GM23338 (cell line): ENCODE data around the gene RNF220. TPM values are rescaled to one million over a fixed set of nuclear protein-coding genes. Genes with fewer than 3 reads are reported as not detected.

Source experiments
- ATAC-seq: fragments of 200-7000 bp; cut with Tn5 transposase; 3 replicates; pipeline ENCODE4 v1.9.1; 2020
- DNase-seq: peaks from one replicate; pipeline ENCODE4 v3.0.0-alpha.2; 2015; ENCODE audit warnings: low spot score
- H2AFZ ChIP-seq: fragments of 200-600 bp; sonication (generic); 2 replicates; pipeline ENCODE4 v1.8.0; 2016; ENCODE audit warnings: antibody characterized with exemption, mild to moderate bottlenecking, moderate library complexity
- H3F3A ChIP-seq: fragments of 200-600 bp; sonication (generic); replicated peaks from 2 replicates; pipeline ENCODE4 v1.8.0; 2017; ENCODE audit warnings: antibody characterized with exemption, mixed run types, low read depth
- H3K27ac ChIP-seq: fragments of 200-600 bp; sonication (generic); 2 replicates; pipeline ENCODE4 v1.6.1; 2016; ENCODE audit warnings: low read depth
- H3K27me3 ChIP-seq: fragments of 200-600 bp; sonication (generic); 2 replicates; pipeline ENCODE4 v1.8.0; 2016; ENCODE audit warnings: mild to moderate bottlenecking, mixed run types, moderate library complexity; ENCODE audit not compliant: insufficient read depth
- H3K36me3 ChIP-seq: fragments of 200-600 bp; sonication (generic); 2 replicates; pipeline ENCODE4 v1.8.0; 2016; ENCODE audit warnings: mild to moderate bottlenecking; ENCODE audit not compliant: insufficient read depth
- H3K4me1 ChIP-seq: fragments of 200-600 bp; sonication (generic); 2 replicates; pipeline ENCODE4 v1.8.0; 2016; ENCODE audit warnings: mild to moderate bottlenecking, moderate library complexity; ENCODE audit not compliant: insufficient read depth
- H3K4me2 ChIP-seq: fragments of 200-600 bp; sonication (generic); 2 replicates; pipeline ENCODE4 v1.7.1; 2017; ENCODE audit warnings: mixed run types
- H3K4me3 ChIP-seq: fragments of 200-600 bp; sonication (generic); 2 replicates; pipeline ENCODE4 v1.6.1; 2016; ENCODE audit warnings: mixed run types
- H3K79me2 ChIP-seq: fragments of 200-600 bp; sonication (generic); replicated peaks from 2 replicates; pipeline ENCODE4 v1.8.0; 2017; ENCODE audit warnings: mild to moderate bottlenecking; ENCODE audit not compliant: insufficient read depth
- H3K9me2 ChIP-seq: fragments of 200-600 bp; sonication (generic); 2 replicates; pipeline ENCODE4 v1.8.0; 2017; ENCODE audit not compliant: insufficient read depth
- H4K20me1 ChIP-seq: fragments of 200-600 bp; sonication (generic); replicated peaks from 2 replicates; pipeline ENCODE4 v1.8.0; 2017; ENCODE audit warnings: mild to moderate bottlenecking; ENCODE audit not compliant: insufficient read depth
- H3K27ac Mint-ChIP-seq: 2 replicates; pipeline ENCODE4 v1.8.0; 2020; ENCODE audit warnings: inconsistent platforms, mild to moderate bottlenecking, moderate library complexity, mixed read lengths
- H3K27me3 Mint-ChIP-seq: 3 replicates; pipeline ENCODE4 v1.8.0; 2022; ENCODE audit warnings: low read depth, mild to moderate bottlenecking, moderate library complexity, mixed read lengths, inconsistent platforms; ENCODE audit not compliant: insufficient read depth, poor library complexity
- H3K36me3 Mint-ChIP-seq: 3 replicates; pipeline ENCODE4 v1.8.0; 2021; ENCODE audit warnings: low read depth, mild to moderate bottlenecking, inconsistent platforms, moderate library complexity, mixed read lengths
- H3K4me1 Mint-ChIP-seq: 3 replicates; pipeline ENCODE4 v1.8.0; 2020; ENCODE audit warnings: mild to moderate bottlenecking, inconsistent platforms, mixed read lengths
- H3K4me3 Mint-ChIP-seq: 3 replicates; pipeline ENCODE4 v1.8.0; 2021; ENCODE audit warnings: moderate library complexity, mild to moderate bottlenecking, inconsistent platforms, mixed read lengths
- H3K9me3 Mint-ChIP-seq: 3 replicates; pipeline ENCODE4 v1.8.0; 2020; ENCODE audit warnings: moderate library complexity, mild to moderate bottlenecking, inconsistent platforms, mixed read lengths
- CREB1 ChIP-seq: fragments of 250-450 bp; sonication (Bioruptor Pico); IDR thresholded peaks from 2 replicates; pipeline ENCODE4 v1.5.0; 2020; ENCODE audit warnings: low read depth, mild to moderate bottlenecking, moderate library complexity
- ETS1 ChIP-seq: IDR thresholded peaks from 2 replicates; pipeline ENCODE4 v1.6.1; 2016; ENCODE audit warnings: antibody characterized with exemption
- EZH2 ChIP-seq: fragments of 200-600 bp; sonication (generic); IDR thresholded peaks from one replicate; pipeline ENCODE4 v1.8.0; 2017; ENCODE audit warnings: antibody characterized with exemption, mild to moderate bottlenecking, low read depth; ENCODE audit not compliant: unreplicated experiment
- EZH2phosphoT487 ChIP-seq: fragments of 200-600 bp; sonication (generic); IDR thresholded peaks from one replicate; pipeline ENCODE4 v1.8.1; 2018; ENCODE audit warnings: antibody characterized with exemption; ENCODE audit not compliant: unreplicated experiment
- JUNB ChIP-seq: IDR thresholded peaks from one replicate; pipeline ENCODE4 v1.6.1; 2016; ENCODE audit warnings: antibody characterized with exemption; ENCODE audit not compliant: unreplicated experiment
- NANOG ChIP-seq: IDR thresholded peaks from 2 replicates; pipeline ENCODE4 v1.6.1; 2016; ENCODE audit warnings: antibody characterized with exemption, borderline replicate concordance
- POLR2AphosphoS5 ChIP-seq: IDR thresholded peaks from 2 replicates; pipeline ENCODE4 v1.6.1; 2016; ENCODE audit warnings: antibody characterized with exemption, low read depth
- STAT1 ChIP-seq: IDR thresholded peaks from one replicate; pipeline ENCODE4 v1.6.1; 2016; ENCODE audit warnings: antibody characterized with exemption; ENCODE audit not compliant: unreplicated experiment
- ZNF114 ChIP-seq: fragments of 250-450 bp; sonication (Bioruptor Pico); IDR thresholded peaks from 2 replicates; pipeline ENCODE4 v1.5.0; 2020; ENCODE audit warnings: mild to moderate bottlenecking, moderate library complexity
- ZNF331 ChIP-seq: fragments of 250-450 bp; sonication (Bioruptor Pico); IDR thresholded peaks from 2 replicates; pipeline ENCODE4 v1.5.0; 2020; ENCODE audit warnings: low read depth, mild to moderate bottlenecking, moderate library complexity
- polyA plus RNA-seq: library from polyadenylated mRNA; unstranded; fragments of >200 nt; fragmentation: Nextera tagmentation; extraction: Ambion mirVana; gene quantifications from 2 replicates; pipeline ENCODE4 v1.2.1, GENCODE V29; 2016
- total RNA-seq: library from RNA; depleted of rRNA; stranded (reverse); fragments of >200 nt; shearing (Covaris generic); gene quantifications from 2 replicates; pipeline ENCODE4 v1.2.3, GENCODE V29; 2014
- TF ChIP-seq, protein P1 (sequence below): fragments of 250-450 bp; sonication (Bioruptor Pico); IDR thresholded peaks from 2 replicates; pipeline ENCODE4 v1.5.0; 2020; ENCODE audit warnings: mild to moderate bottlenecking, moderate library complexity
- TF ChIP-seq, protein P2 (sequence below), 2 experiments: fragments of 200-600 bp in 1 of 2; sonication (generic) in 1 of 2; conservative IDR thresholded peaks; 2 replicates each; pipeline versions ENCODE4 v1.5.1 to v1.6.1; 2016 to 2017; ENCODE audit warnings: antibody characterized with exemption in 2 of 2, low read depth in 2 of 2, mild to moderate bottlenecking in 2 of 2, moderate library complexity in 1 of 2
- TF ChIP-seq, protein P3 (sequence below): IDR thresholded peaks from one replicate; pipeline ENCODE4 v1.6.1; 2018; ENCODE audit warnings: antibody characterized with exemption; ENCODE audit not compliant: unreplicated experiment

Gene RNF220
- total and polyA plus RNA-seq, 2 experiments from 2014 or later, result 72.8 to 168 TPM

- TF ChIP-seq, protein P1, sequence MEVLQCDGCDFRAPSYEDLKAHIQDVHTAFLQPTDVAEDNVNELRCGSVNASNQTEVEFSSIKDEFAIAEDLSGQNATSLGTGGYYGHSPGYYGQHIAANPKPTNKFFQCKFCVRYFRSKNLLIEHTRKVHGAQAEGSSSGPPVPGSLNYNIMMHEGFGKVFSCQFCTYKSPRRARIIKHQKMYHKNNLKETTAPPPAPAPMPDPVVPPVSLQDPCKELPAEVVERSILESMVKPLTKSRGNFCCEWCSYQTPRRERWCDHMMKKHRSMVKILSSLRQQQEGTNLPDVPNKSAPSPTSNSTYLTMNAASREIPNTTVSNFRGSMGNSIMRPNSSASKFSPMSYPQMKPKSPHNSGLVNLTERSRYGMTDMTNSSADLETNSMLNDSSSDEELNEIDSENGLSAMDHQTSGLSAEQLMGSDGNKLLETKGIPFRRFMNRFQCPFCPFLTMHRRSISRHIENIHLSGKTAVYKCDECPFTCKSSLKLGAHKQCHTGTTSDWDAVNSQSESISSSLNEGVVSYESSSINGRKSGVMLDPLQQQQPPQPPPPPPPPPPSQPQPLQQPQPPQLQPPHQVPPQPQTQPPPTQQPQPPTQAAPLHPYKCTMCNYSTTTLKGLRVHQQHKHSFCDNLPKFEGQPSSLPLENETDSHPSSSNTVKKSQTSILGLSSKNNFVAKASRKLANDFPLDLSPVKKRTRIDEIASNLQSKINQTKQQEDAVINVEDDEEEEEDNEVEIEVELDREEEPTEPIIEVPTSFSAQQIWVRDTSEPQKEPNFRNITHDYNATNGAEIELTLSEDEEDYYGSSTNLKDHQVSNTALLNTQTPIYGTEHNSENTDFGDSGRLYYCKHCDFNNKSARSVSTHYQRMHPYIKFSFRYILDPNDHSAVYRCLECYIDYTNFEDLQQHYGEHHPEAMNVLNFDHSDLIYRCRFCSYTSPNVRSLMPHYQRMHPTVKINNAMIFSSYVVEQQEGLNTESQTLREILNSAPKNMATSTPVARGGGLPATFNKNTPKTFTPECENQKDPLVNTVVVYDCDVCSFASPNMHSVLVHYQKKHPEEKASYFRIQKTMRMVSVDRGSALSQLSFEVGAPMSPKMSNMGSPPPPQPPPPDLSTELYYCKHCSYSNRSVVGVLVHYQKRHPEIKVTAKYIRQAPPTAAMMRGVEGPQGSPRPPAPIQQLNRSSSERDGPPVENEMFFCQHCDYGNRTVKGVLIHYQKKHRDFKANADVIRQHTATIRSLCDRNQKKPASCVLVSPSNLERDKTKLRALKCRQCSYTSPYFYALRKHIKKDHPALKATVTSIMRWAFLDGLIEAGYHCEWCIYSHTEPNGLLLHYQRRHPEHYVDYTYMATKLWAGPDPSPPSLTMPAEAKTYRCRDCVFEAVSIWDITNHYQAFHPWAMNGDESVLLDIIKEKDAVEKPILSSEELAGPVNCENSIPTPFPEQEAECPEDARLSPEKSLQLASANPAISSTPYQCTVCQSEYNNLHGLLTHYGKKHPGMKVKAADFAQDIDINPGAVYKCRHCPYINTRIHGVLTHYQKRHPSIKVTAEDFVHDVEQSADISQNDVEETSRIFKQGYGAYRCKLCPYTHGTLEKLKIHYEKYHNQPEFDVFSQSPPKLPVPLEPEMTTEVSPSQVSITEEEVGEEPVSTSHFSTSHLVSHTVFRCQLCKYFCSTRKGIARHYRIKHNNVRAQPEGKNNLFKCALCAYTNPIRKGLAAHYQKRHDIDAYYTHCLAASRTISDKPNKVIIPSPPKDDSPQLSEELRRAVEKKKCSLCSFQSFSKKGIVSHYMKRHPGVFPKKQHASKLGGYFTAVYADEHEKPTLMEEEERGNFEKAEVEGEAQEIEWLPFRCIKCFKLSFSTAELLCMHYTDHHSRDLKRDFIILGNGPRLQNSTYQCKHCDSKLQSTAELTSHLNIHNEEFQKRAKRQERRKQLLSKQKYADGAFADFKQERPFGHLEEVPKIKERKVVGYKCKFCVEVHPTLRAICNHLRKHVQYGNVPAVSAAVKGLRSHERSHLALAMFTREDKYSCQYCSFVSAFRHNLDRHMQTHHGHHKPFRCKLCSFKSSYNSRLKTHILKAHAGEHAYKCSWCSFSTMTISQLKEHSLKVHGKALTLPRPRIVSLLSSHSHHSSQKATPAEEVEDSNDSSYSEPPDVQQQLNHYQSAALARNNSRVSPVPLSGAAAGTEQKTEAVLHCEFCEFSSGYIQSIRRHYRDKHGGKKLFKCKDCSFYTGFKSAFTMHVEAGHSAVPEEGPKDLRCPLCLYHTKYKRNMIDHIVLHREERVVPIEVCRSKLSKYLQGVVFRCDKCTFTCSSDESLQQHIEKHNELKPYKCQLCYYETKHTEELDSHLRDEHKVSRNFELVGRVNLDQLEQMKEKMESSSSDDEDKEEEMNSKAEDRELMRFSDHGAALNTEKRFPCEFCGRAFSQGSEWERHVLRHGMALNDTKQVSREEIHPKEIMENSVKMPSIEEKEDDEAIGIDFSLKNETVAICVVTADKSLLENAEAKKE, result no peak
- TF ChIP-seq JUNB (no peak), EZH2 (no peak)
Observed at GRCh38 chr1:44635439-44635838, 230.4 kb downstream of the RNF220 start (continued).

DNA sequence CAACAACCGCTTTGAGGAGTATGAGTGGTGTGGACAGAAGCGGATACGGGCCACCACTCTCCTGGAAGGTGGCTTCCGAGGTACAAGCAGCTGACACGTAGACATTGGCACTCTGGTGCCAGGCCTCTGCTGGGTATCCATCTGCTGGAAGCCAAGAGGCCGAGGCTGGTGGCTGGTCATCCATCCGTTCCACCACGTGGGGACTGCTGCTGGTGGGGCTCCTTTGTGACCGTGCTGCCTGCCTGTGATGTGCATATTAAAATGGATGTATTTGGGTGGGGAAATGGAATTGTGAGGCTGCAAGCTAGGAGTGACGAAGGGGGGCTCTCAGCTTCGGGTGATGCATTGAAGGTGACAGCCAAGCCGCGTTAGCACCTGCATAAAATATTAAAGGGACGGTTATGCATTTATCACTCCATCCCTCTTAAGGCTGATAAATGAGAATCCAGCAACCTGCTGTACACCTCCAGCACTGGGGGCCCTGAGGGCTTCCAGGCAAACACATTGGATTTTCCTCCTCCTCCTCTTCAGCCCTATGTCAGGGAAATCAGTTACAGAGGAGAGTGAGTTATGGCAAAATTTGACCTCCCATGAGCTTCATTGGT, 231.1 kb downstream of the RNF220 start:
- Mint-ChIP-seq H3K36me3 (peaks cover 79% of the 10 kb centered on the region), H3K4me3 (no peak overlapping the region), H3K27ac (no peak overlapping the region)
- TF ChIP-seq EZH2phosphoT487 (no peak), EZH2 (no peak), JUNB (no peak), ZNF114 (CRISPR knock-in tag) (no peak), CREB1 (CRISPR knock-in tag) (no peak), STAT1 (no peak), POLR2AphosphoS5 (no peak), NANOG (no peak), ETS1 (no peak), ZNF331 (no peak)
- TF ChIP-seq, protein P2, sequence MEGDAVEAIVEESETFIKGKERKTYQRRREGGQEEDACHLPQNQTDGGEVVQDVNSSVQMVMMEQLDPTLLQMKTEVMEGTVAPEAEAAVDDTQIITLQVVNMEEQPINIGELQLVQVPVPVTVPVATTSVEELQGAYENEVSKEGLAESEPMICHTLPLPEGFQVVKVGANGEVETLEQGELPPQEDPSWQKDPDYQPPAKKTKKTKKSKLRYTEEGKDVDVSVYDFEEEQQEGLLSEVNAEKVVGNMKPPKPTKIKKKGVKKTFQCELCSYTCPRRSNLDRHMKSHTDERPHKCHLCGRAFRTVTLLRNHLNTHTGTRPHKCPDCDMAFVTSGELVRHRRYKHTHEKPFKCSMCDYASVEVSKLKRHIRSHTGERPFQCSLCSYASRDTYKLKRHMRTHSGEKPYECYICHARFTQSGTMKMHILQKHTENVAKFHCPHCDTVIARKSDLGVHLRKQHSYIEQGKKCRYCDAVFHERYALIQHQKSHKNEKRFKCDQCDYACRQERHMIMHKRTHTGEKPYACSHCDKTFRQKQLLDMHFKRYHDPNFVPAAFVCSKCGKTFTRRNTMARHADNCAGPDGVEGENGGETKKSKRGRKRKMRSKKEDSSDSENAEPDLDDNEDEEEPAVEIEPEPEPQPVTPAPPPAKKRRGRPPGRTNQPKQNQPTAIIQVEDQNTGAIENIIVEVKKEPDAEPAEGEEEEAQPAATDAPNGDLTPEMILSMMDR (conservative IDR thresholded peaks at IDR 0.05; ENCODE audit: low read depth in 2 of 2), result no peak
- TF ChIP-seq, protein P3, sequence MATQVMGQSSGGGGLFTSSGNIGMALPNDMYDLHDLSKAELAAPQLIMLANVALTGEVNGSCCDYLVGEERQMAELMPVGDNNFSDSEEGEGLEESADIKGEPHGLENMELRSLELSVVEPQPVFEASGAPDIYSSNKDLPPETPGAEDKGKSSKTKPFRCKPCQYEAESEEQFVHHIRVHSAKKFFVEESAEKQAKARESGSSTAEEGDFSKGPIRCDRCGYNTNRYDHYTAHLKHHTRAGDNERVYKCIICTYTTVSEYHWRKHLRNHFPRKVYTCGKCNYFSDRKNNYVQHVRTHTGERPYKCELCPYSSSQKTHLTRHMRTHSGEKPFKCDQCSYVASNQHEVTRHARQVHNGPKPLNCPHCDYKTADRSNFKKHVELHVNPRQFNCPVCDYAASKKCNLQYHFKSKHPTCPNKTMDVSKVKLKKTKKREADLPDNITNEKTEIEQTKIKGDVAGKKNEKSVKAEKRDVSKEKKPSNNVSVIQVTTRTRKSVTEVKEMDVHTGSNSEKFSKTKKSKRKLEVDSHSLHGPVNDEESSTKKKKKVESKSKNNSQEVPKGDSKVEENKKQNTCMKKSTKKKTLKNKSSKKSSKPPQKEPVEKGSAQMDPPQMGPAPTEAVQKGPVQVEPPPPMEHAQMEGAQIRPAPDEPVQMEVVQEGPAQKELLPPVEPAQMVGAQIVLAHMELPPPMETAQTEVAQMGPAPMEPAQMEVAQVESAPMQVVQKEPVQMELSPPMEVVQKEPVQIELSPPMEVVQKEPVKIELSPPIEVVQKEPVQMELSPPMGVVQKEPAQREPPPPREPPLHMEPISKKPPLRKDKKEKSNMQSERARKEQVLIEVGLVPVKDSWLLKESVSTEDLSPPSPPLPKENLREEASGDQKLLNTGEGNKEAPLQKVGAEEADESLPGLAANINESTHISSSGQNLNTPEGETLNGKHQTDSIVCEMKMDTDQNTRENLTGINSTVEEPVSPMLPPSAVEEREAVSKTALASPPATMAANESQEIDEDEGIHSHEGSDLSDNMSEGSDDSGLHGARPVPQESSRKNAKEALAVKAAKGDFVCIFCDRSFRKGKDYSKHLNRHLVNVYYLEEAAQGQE, result no peak

More for the DNA sequence above, 231.1 kb downstream of the RNF220 start:
- Histone ChIP-seq H3K79me2 (peaks cover 25% of the 10 kb centered on the region), H3K9me2 (no peaks in the 10 kb centered on the region), H2AFZ (no peak overlapping the region), H3K4me3 (no peak overlapping the region), H3K27ac (no peak overlapping the region), H3K36me3 (peaks cover 24% of the 10 kb centered on the region), H3F3A (peaks cover 28% of the 10 kb centered on the region), H3K4me2 (no peak overlapping the region), H3K27me3 (no peaks in the 10 kb centered on the region), H4K20me1 (peaks cover 21% of the 10 kb centered on the region), H3K4me1 (peaks cover 10% of the 10 kb centered on the region)
- DNase-seq, result no peak
- Mint-ChIP-seq H3K9me3 (no peaks in the 10 kb centered on the region), H3K27me3 (peaks cover 6% of the 10 kb centered on the region), H3K4me1 (peaks cover 13% of the 10 kb centered on the region)
- ATAC-seq, result no peak
